GM21528 (cell line): ENCODE results near the gene PHF10.
"Not testable (repeated sequence)": the region's sequence is repeated elsewhere in the genome, so short reads cannot be mapped to it uniquely, and the experiment has no call there.

Source experiments
- ATAC-seq: cut with Tn5 transposase; IDR thresholded peaks from one replicate; pipeline ENCODE4 v1.9.1; 2021; ENCODE audit warnings: mild to moderate bottlenecking, moderate library complexity; ENCODE audit not compliant: unreplicated experiment, low FRiP score

PHF10 gene

DNA sequence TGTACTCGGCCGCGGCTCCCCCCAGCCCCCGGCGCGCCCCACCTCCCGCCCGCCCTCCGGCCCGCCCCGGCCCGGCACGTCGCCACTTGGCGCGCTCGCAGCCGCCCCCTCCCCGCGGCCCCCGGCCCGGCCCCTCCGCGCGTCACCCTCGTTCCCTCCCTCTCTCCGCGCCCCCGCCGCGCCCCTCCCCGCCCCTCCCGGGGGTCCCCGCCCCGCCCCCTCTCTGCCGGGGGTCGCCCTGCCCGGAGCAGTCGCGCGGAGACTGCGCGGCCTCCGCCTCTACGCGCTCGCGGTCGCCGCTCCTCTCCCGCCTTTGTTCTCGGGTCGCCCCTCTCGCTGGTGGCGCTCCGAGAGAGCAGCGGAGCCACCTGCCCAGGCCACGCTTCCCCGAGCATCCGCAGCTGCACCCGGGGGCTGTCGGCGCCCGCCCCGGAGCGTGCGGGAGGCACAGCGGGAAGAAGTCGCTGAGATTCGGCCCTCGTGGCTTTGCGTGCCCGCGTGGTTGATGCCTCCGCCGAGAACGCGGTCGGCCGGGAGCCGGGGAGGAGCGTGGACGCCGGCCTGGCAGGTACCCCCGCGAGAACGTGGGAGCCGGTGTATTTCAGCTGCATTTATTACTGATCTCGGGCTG, at the start of gene PHF10:
Gene PHF10 (minus strand): TSS at position 7 of the 631 bp plus-strand sequence. CDS start 569 bp downstream, outside the sequence.
- ATAC-seq = peak; percentile 47

DNA sequence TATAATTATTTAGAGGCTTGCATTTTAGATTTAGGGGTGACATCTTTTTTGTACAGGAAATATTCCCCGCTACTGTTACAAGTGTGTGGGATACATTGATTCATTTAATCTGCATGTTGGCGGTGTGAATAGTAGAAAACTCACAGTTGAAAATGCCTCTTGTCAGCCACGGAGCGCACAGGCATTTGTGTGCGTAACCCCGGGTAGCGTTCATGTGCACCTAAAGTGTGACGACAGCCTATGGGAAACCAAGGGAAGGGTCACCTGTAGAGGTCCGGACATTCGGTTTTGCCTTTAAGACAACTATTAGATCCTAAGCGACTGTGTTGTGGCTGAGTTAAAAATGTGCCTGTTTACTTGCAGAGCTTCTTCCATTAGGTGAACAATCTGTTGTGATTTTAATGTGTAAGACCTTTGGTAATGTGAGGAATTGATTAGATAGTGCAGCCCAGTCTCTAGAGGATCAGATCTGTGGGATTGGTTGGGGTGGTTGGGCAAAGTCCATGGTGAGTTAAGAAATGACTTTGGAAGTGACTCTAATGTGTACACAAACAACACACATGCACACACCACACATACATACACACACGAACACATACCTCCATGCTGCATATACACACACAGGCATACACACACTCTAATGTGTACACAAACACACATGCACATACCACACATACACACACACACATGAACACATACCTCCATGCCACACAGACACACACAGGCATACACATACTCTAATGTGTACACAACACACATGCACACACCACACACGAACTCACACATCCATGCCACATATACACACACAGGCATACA, 42.8 kb upstream of the PHF10 start:
- ATAC-seq = no peak

DNA sequence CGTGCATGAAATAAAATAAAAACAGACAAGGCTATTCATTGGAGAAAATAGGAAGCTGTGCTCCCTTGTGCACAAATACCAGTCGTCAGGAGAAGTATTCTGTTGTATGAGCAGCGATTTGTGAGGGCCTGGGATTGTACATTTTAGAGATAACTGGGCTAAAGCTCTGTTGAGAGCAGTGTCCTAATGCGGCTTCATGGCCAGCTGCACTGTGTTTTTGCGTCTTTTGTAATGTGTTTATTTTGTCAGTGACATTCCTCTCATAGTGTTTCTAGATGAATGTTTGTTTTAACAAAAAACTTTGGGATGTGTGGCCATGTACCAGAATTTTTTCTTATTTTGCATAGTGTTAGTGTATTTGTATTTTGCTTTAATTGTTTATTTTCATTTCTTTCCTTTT, 41.9 kb upstream of the PHF10 start:
- ATAC-seq = no peak

DNA sequence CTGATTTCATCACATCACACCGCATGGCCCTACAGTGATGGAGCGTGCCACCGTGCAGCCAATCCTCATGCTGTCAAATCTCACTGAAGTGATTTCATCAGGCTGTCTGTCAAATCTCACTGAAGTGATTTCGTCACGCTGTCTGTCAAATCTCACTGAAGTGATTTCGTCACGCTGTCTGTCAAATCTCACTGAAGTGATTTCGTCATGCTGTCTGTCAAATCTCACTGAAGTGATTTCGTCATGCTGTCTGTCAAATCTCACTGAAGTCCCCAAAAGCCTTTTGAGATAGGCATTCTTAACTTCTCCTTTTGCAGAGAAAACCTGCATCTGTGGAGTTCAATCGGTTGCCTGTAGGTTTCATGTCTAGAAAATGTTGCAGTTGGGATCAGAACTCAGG, 41.5 kb upstream of the PHF10 start:
- ATAC-seq = not testable (repeated sequence)

DNA sequence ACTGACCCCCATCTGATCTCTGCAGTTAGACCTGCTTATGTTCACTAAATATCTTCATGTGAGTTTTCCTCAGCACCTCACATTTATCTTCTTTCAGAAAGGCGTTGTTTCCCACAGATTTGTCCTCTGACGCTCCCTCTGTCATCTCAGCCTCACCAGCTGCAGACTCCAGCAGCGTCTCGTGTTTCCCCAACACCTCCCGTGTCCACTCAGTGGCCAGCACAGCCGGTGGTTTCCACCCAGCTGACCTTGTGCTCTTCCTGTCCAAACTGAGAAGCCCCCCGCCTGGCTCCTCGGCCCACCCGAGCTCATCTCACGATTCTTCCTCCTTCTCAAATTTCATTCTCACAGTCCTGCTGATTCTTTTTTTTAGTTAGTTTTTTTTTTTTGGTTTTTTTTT, 39.6 kb upstream of the PHF10 start:
- no peak for ATAC-seq

DNA sequence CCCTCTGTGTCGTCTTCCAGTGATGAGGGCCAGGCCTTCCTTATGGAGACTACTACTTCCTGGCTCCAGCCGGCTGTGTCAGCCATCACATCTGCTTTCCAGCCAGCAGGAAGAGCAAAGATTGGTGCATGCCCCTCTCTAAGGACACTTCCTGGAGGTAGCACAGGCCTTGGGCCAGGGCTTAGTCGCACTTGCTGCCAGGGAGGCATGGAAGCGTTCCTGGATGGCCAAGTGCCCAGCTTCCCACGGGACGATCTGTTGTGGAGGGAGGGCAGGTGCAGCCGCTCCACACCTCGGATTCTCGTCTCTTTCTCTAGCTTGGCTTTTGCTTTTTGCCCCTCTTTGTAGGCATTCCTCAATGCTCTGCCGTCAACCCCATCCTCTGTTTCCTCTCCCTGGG, 39.0 kb upstream of the PHF10 start:
- no peak for ATAC-seq

DNA sequence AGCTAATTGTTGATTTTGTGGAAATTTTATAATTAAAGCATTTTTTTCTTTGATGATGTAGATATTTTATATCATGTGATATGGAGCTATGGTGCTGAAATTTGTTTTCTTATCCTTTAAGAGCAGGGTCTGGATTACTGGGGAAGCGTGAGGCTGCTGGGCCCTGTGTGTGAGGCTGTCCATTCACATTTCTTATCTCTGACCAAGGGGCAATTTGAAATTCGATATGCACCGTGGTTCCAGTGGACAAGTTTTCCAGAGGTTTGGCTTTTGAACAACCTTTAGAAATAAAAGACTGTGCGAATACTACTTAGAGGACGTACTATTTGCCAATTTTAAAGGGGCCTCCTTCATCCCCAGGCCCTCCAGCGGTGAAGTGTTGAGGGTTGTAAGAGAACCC, 30.9 kb upstream of the PHF10 start:
- no peak for ATAC-seq

DNA sequence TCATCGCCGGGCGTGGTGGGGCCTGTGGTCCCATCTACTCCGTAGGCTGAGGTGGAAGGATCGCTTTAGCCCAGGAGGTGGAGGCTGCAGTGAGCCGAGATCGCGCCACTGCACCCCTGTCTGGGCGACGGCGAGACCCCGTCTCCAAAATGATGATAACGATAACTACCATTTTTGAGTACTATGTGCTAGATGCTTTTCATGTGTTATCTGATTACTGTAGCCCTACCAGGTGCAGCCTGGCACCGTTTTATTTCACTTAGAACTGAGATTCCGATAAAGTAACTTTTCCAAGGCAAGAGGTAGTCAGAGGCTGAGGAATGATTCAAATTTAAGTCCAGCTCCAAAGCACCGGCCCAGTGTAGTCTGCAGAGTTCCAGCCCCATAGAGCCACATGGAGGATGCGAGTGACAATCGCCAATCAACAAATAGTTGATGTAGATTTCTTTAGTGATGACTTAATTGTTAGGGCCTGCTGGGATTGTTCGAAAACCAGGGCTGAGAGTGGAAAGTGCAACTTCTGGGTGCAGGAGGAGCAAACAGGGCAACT, 27.8 kb upstream of the PHF10 start:
- no peak for ATAC-seq

DNA sequence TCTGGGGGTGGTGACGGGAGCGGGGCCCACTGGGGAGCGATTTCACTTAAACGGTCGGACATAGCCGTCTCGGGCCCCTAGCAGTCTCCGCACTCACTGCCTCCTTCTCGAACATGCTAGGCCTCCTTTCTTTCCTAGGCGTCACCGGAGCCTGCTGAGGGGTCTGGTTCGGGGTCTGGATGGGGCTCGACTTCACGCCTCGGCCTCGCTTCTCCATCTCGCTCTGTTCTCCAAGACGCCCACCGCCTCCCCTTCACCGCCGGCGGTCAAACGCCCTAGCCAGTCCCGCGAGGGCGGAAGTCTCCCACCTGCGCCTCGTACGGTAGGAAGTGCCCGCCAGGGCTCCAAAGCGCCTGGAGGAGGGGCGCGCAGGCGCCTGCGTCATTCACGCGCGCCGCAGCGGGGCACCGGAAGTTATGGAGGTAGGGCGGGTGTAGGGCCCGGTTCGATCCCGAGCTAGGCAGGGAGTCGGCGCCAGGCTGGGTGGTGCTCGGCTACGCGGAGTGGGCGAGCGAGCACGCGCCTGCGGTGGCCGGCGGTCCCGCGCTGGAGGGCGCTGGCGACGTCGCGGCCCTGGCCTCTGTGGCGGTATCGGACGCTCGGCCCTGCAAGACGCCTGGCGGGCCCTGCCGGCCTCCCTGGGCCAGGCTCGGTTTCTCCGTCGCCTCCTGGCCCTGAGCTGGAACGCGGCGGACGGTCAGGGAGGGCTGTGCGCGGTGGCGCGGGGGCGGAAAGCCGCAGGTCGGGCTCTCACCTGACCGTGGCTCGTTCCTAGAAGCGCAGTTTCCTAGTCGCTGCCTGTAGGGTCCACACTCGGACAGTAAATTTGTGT, 27.2 kb upstream of the PHF10 start, which contains the start of the genes DYNLT2 and ERMARD:
Gene DYNLT2 (minus strand): TSS at position 331 of the 832 bp plus-strand sequence. CDS start 114 bp downstream, at position 217.
Gene ERMARD (plus strand): TSS at position 381 of the 832 bp plus-strand sequence. CDS start 36 bp downstream, at position 417.
- ATAC-seq = peak; percentile 95

DNA sequence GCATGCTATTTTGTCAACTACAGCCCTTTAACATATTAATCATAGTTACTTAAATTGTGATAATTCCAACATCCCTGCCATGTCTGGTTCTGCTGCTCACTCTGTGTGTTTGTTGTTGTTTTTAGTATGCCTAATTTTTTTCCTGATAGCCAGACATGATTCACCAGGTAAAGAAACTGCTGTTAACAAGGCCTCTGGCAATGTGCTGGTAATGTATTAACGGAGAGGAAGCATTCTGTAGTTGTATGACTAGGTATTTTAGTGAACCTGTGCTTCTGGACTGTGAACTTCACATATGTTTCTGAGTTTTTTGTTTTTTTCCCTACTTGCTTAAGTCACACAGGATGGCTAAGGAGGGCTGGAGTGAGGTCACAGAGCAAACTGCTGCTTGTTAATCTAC, 22.3 kb upstream of the PHF10 start:
- no peak for ATAC-seq

DNA sequence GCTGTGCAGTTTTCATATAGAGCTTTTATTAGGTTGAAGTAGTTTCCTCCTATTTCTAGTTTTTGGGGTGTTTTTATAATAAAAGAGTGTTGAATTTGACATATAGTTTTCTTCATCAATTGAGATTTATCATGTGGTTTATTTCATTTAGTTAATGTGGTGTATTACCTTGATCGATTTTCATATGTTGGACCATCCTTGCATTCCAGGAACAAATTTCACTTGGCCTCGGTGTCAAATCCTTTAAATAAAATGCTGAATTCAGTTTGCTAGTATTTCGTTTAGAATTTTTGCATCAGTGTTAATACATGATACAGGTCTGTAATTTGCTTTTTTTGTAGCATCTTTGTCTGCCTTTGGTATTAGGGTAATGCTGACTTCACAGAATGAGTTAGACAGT, 21.1 kb upstream of the PHF10 start:
- ATAC-seq = no peak

DNA sequence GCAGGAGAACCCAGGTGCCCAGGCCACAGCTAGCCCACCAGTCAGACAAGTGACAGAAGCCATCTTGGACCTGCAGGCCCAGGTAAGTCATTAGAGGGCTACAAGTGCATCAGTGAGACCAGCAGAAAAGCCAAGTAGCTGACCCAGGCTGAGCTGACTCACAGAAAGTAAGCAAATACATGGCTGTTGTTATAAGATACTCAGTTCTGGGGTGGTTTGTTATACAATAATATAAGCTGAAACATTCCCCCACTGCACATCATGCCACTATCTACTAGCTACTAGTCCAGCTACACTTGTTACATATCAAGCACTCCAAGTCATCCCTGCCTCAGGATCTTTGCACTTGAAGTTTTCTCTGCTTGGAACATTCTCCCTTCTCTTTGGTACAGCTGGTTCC, 17.0 kb upstream of the PHF10 start:
- no peak for ATAC-seq

DNA sequence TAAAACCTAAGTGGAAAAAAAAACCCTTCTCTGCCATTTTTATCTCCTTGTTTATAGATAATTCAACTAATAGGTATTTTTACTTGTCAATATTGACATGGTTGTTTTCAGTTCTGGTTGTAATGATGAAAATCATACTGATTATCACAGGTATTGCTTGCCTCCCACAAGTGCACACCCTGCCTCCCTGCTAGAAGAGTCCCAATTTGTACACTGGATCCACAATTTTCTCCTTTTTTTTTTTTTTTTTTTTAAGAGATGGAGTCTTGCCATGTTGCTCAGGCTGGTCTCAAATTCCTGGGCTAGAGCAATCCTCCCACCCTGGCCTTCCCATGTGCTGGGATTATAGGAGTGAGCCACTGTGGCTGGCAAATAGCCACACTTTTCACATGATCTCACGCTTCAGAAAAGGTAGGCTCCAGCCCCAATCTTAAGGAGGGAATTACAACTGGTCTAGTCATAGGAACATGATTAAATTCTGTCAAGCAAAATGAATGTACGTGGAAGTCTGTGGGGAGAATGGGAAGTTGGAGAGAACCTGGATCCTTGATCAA, 14.8 kb upstream of the PHF10 start:
- no peak for ATAC-seq

DNA sequence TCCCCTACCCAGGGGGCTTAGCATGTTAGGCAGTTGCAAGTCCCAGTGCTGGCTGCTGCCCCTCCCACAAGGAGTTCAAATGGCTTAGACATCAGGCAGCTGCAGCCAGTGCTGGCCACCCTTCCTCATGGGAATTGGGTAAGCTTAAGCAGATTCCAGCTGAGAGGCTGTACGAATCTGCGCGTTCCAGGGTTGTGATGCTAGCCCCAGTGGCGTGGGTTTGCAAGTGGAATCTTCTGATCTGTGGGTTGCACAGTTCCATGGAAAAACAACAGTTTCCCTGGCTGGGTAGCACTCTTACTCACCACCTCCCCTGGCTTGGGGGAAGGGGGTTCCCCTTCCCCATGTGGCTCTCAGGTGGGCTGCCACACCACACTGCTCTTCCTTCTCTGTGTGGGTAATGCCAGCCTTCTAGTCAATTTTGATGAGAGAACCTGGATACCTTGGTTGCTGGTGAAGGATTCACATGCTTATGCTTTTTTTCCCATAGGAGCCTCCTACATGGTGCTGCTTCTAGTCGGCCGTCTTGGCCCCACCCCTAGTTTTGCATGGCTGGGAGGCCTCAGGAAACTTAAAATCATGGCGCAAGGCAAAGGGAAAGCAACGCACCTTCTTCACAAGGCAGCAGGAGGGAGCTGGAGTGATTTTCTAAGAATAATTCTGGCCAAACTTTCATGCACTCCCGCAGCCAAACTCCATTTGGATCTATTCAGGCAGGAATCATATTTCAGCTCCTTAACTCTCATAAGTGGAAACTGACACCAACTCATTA, 14.1 kb upstream of the PHF10 start:
- ATAC-seq = no peak

DNA sequence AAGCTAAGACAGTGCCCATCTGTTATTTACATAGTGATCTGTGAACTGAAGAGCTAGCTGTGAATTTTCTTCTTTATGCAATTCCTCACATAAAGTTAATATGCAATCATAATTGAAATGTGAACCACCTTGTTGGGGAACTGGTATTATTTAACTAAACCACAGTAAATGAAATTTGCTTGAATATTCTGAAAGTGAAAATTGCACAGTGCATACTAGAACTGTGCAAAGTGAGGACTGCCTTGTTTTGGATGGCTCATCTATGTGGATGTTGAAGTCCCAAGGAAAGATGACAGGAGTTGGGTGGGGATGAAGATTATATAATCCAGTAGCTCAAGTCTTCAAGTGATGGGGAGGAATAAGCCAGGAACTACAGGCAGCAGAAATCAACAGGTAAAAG, 5.7 kb upstream of the PHF10 start:
- no peak for ATAC-seq

DNA sequence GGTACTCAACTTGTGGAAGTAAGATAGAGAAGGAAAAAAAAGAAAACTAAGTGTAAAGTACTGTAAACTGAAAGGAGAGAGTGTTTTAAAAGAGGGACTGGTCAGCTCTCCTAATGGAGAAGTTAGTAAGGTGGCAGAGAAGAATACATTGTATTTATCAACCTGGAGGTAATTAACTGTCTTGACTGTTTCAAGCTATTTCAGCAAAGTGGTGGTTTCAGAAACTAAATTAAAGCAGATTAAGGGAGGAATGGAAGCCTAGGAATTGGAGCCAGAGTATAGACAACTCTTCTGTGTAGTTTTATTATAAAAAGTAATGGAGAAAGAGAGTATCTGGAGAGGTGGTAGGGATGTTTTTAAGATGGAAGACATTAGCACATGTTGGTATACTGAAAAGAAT, 2.7 kb upstream of the PHF10 start:
- no peak for ATAC-seq

DNA sequence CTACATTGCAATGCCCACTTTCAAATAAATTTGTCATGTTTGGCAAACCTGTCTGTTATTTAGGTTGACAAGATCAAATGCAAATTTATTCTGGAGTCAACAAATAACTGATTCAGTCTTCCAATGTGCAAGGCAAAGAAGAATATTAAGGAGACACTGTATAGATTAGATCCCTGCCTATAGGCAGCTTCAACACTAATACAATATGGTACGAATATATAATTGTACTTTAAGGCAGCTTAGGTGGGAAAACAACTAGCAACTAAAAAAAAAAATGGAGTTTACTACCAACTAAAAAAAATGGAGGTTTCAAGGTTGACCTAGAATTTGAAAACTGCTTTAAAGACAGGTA, 1.7 kb upstream of the PHF10 start:
- ATAC-seq = no peak

DNA sequence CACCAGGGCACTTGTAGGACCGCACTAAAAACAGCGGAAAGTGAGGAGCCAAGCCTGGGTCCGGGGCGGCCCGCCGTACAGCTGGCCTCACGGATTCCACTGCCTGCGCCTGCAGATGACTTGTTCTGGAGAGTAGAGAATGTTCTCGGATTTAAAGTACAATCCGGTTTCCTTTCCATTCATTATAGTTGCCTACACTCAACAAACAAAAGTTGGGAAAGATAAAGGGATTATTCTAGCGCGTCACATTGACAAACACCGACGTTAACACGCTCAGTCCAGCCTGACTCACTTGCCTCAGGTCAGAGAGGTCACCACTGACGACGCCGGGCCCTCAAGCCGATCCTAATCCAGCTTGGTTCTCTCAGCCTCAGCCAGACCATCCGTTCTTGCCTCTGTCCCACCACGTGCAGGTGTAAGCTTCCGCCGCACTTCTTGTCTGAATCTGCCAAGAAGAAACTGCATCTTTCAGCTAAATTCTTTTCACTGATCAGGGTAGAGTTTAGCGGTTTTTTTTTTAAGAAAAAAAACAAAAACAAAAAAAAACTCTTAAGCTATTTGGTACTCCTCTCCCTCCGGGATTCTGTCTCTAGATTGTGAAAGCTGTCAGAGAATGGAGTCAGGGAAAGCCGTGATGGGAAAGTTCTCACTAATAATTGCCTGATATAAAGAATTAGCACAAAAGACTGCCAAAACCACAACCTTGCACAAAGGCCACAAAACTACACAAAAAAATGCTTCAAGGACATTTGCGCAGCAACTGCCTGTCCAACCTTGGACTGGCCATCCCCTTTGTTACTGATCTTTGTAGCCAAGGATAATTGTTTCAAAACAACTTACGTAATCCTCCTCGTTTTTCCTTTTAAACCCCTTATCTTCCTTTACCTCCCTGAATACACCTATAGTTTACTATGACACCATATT, 1.1 kb upstream of the PHF10 start:
- peak; percentile 22 for ATAC-seq
